Thyroid gland (tissue), 4 donors: ENCODE measurements around the gene CHRD.

Experiments
- CTCF ChIP-seq, 6 experiments: fragments of 200-600 bp in 3 of 6; fragments of 450-650 bp in 3 of 6; sonication (generic) in 3 of 6; IDR thresholded peaks; one replicate each; pipeline ENCODE4 v1.5.1; 2016 to 2019; ENCODE audit warnings: antibody characterized with exemption in 6 of 6, mild to moderate bottlenecking in 2 of 6, inconsistent platforms in 1 of 6, moderate library complexity in 1 of 6
- POLR2A ChIP-seq, 2 donors: fragments of 450-650 bp; IDR thresholded peaks; one replicate each; pipeline ENCODE4 v1.6.1; 2017; ENCODE audit warnings: antibody characterized with exemption in 2 of 2, mild to moderate bottlenecking in 2 of 2, moderate library complexity in 1 of 2

GRCh38 chr3:184360929-184361531 is 18.8 kb upstream of the CHRD start:
- no peak for TF ChIP-seq CTCF (IDR thresholded peaks at IDR 0.05)
- no peak for TF ChIP-seq POLR2A (IDR thresholded peaks at IDR 0.05)
